NCI-H446 (cell line): ENCODE measurements around the gene CD300LF.
A peak's percentile ranks its signal among the peaks of the same experiment; 100 is the strongest.

ENCODE experiments used
- DNase-seq, 2 experiments: peaks; one replicate each; lab custom pipeline; 2025; lab: John Stamatoyannopoulos, UW

Gene CD300LF

DNA sequence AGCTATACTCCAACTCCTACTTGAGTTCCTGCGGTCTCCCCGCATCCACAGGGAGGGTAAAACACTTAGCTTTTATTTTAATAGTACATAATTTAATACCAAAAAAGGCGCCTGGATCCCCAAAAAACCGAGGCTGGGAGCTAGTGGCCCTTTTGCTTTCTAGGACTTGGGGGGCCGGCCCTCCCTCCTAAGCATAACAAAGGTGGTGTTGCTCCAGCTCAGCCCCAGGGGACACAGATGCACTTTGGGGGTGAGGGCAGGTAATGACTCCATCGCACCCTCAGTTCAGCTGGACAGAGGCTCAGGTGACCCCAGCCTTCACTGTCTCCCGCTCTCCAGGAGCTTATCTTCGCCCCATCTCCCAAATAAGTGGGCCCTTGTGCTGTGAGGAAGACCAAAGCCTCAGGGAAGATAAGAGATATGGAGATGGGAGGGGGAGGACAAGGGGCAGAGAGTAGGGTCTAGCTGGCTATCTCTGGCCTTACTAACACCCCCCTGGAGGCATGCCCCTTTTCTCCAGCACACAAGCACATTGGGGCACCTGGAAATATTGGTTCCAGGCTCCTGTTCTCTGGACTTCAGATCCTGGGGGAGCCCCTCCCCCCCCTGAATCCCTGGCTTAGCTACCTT lies 32.9 kb upstream of the CD300LF start:
- DNase-seq: no peak

DNA sequence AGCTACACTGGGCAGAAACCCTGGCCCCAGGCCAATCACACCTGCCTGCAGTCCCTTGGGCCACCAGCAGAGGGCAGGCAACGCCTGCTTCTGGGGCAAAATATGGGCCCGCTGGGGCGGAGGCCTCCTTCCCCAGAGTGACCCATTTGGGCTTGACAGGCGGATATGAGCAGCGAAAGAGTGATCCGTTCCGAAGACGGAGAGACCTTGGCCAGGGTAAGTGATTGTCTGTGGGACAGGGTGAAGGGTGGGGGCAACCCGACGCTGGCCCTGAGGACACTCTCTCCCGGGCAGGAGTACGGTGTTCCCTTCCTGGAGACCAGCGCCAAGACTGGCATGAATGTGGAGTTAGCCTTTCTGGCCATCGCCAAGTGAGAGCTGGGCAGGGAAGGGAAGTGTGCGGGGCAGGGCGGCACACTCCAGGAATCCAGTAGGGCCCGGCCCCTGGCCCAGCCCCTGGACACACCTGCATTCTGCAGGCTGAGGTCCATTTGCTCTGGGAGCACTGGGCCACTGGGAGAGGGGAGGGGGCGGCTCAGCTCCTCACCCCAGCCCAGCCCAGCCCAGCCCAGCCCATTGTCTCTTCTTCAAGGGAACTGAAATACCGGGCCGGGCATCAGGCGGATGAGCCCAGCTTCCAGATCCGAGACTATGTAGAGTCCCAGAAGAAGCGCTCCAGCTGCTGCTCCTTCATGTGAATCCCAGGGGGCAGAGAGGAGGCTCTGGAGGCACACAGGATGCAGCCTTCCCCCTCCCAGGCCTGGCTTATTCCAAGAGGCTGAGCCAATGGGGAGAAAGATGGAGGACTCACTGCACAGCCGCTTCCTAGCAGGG lies 32.2 kb upstream of the CD300LF start:
- DNase-seq: peak; percentile 49 to 82

DNA sequence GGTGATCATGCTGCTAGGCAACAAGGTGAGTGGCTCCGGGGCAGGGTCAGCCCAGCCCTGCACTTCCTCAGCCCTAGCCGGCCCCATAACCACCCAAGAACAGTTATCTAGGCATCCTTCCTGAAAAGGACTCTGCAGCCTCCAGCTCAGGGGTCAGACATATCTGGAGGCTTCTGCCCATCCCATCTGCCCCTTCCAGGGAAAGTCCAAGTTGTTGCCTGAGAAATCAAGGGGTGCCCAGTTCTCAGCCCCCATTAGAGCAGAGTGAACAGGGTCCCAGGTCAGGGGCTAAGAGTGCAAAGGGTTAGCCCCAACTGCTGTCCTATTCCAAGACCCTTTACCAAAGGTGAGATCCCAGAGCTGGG lies 31.6 kb upstream of the CD300LF start:
- DNase-seq: no peak

DNA sequence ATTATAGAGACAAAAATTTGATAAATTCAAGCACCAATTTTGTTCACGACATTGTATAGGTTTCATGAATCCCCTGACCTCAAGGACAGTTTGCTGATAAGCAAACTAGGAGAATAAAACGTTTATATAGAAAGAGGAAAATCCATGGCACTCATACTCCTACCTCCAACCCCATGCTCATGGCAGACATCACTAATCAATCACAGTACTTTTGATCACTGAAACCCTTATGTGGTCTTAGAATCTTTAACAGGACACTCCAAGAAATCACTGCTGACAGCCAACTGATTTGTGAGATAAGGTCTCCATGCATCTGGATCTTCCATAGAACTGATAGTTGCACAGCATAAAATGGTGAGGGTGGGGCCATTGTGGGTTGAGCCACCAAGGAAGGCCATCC lies 31.0 kb upstream of the CD300LF start:
- no peak for DNase-seq

DNA sequence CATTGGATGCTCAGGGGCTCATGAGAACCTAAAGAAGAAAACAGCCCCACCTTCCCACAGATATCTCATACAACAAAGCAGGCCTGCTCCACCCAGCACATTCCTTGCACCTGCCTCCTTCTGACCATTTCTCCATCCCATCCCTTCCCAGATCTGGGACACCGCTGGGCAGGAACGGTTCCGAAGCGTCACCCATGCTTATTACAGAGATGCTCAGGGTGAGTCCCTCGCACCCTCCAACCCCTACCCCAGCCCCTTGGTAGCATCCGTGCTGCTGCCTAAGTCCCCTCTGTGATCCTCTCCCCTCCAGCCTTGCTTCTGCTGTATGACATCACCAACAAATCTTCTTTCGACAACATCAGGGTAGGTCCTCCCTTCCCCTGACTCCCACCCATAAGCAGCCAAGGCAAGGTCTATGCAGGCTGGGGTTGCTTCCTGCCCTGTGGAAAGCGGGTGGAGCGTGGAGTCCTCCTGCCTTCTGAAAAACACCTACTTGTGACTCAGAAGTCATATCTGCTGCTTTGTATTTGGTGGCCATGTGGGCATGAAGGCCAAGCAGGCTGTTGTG lies 30.3 kb upstream of the CD300LF start:
- no peak for DNase-seq

DNA sequence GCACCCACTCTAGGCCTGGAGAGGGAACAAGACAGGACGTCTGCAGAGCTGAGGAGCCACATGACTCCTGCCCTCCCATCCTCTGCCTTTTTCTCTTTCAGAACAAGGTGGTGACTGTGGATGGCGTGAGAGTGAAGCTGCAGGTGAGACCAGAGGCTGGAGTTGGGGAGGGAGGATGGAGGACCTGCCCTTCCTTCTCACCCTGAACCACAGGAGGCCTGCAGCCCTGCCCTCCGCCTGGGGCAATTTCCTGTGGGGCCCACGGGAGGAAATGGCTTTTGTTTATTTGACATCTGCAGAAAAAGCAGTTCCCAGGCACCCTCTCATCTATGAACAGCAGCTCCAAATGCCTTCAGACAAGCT lies 29.4 kb upstream of the CD300LF start:
- no peak for DNase-seq

DNA sequence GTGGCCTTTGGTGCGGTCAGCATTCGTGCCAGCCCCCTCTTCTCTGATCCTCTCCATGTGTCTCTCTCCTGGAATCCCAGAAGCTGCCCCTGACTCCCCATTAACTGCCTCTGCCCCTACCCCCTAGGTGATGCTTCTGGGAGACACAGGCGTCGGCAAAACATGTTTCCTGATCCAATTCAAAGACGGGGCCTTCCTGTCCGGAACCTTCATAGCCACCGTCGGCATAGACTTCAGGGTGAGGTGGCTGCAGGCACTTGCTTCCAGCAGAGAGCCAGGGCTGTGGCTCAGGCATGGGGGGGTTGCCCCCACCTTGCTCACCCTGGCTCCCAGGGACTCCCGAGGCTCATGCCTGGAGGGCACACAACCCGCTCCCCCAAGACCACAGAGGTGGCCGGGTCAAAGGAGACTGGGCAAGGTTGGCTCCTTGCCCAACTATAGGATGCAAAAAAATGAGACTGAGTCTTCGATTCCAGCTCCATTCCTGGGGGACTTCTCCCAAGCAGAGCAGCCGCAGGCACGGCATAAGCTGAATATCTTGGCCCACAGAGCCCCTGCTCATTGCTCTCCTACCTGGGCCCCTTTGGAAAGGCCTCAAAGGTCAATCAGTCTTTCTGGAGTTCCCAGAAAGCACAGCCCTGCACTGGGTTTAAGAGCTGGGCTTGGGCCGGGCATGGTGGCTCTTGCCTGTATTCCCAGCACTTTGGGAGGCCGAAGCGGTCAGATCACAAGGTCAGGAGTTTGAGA lies 28.1 kb upstream of the CD300LF start:
- no peak for DNase-seq

DNA sequence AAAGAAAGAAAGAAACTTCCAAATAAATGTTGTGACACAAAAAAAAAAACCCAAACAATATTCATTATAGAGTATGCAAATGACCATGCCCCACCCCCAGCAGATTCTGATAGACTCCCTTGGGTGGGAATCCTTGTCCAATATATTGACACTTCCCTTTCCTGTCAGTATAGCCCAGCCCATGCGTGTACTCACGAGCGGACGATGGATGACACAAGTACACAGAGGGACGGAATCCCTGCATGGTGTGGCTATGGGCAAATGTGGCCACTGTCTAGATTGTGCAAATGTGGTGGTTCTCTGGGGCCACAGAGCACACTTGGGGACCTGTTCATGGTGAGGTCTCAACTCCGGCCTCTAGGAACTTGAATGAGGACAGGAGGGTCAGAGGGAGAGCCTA lies 27.4 kb upstream of the CD300LF start:
- DNase-seq: no peak

DNA sequence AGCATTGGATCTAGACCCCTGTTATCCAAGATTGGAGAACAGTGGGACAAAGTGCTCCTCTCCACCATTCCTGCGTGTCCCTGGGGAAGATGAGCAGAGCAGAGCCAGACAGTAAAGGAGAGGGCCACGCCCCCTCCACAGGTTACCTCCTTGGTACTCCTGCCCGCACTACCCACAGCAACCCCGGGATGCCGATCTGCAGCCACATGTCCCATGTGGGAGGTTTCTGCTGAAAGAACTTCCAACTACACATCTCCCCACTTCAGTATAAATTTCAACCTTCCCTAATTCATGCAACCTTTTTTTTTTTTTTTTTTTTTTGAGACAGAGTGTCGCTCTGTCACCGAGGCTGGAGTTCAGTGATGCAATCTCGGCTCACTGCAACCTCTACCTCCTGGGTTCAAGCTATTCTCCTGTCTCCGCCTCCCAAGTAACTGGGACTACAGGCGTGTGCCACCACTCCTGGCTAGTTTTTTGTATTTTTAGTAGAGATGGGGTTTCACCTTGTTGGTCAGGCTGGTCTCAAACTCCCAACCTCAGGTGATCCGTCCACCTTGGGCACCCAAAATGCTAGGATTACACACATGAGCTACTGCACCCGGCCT lies 26.6 kb upstream of the CD300LF start:
- DNase-seq: no peak

DNA sequence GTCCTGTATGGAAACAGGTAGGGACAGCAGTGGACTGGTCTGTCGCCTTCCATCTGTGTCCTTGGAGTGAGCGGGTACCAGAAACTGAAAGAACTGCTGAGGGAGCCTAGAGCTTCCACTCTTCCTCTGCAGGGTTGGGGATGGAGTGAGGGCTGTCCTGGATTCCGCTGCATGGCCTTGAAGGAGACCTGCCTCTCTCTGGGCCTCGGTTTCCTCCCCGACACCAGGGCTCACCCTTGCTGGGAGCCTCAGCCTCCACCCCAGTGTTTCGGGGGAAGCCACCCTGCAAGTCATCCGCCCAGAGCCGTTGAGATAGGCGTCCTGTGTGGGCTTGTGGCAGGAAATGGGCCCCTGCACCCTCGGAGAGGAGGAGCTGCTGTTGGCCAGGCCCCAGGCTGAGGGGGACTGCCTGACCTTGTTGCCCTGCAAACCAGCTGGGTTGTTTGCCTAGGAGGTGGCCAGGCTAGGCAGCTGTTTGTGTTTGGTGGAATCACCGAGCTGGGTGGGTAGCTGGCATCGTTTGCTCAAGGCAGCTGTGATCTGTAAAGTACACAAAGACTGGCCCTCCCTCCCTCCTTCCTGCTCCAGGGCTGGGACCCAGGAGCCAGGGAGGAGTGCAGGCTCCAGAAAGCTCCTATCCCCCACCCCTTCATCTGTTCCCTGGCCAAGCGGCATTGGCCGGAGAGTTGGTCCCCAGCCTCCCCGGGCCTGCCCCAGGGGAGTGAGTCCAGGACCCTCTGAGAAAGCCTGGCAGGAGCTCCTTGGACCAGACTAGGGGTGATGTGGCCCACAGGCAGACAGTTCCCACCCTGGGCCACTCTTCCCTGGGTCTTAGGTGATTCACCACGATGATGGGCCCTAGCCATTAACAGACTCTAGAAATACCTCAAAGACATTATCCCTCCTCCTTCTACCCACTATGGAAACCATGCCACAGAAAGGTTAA lies 25.6 kb upstream of the CD300LF start:
- DNase-seq: no peak

DNA sequence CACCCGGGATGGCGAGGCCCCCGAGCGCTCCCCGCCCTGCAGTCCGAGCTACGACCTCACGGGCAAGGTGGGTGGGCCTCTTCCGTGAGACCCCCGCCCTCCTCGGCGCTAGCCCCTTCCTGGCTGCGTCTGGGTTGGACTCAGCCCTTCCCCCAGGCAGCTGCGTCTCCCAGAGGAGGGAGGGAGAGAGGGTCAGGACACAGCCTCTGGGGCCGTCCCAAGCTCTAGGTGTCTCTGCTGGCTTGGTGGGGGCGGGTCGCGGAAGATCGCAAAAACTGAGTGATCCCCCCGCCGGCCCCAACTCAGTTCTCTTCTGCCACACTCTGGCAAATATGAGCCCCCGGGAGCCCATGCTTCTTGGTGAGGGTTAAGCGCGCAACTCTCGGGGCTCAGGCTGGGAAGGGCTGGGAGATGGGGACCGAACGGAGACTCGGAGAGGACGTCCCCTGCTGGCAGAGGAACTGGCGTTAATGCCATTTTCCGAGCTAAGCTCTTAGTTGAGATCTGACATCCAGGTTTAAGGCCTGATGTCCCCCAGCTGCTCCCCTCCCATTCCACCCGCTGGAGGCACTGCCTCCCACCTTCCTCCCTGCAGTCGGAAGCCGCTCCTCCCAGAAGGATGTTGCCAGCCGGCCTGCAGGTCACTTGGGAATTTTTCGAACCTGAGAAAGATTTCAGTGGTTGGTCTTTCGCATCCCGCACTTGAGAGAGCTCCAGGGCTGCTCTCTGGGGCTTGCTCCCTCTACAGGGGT lies 24.8 kb upstream of the CD300LF start:
- no peak for DNase-seq

DNA sequence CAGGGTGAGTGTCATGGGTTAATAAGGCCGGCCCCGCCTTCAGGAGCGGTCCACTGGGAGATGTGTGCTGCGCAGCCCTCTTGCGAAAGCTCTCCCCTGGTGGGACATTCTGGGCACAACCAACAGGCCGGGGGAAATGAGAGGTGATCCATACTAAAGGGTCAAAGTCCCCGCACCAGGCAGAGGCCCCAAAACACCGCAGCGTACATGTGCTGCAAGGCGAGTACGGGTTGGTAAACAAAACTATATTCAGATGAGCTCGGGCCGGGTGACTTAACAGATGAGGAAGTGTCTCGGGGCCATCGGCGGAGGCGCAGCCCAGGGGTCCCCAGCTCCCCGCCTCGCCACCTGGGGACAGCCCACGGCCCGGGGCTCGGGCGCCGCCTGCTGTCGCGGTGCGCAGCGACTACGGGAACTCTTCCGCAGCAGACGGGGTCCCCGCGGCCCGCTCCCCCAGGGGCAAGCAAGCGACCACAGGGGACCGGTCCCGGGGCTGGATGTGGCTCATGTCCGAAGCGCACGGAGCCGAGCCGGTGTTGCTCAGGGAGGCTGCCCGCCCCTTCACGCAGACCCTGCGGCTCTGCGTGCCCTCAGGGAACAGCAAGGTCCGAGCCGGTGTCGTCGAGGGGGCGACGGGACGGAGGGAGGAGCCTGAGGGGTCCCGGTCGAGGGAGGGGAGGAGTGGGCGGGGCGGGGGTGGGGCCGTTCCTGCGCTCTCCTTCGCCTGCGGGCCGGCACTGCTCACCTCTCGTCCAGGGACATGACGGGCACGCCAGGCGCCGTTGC lies 24.0 kb upstream of the CD300LF start, which contains the start of gene RAB37:
TSS of gene RAB37 (plus strand) at position 744 of the 786 bp plus-strand sequence. CDS start at position 761, 17 bp downstream.
- DNase-seq: no peak

DNA sequence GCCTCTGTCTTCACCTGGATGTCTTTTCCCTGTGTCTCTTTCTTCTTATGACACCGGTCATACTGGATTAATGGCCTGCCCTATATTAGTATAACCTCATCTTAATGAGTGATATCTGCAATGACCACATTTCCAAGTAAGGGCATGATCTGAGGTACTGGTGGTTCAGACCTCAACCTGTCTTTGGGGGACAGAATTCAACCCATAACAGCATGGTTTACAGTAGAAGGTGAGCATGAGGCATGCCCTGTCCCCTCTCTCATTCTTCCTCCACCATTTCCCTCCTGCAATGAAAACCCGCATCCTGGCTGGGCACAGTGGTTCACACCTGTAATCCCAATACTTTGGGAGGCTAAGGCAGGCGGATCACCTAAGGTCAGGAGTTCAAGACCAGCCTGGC lies 21.5 kb upstream of the CD300LF start:
- DNase-seq: no peak

DNA sequence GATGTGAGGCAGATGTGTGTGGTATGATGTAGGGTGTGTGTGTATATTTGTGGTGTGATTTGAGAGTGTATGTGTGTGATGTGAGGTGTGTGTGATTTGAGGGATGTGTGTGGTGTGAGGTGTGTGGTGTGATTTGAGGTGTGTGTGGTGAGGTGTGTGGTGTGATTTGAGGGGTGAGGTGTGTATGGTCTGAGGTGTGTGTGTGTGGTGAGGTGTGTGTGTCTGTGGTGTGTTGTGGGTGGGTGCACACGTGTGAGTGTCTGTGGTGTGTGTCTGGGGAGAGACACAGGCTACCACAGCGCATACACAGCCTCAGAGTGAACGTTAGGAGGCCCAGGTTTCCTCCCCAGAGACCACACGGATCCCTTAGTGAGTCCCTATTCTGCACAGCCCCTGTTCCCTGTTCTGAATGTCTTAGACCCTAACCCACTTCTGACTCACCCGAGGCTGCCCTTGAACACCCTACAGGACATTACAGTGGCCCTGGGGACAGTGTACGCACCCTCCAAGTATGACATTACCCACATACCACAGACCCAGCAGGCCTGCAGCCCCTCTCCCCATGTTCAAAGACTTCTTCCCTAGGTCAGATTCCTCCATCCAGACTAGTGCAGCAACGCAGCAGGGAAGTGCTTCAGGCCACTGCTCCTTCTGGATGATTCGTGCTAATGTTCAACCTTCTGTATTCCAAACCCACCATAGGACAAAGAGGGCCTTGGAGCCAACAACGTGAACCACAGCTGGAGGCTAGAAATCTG lies 20.8 kb upstream of the CD300LF start:
- DNase-seq: no peak

DNA sequence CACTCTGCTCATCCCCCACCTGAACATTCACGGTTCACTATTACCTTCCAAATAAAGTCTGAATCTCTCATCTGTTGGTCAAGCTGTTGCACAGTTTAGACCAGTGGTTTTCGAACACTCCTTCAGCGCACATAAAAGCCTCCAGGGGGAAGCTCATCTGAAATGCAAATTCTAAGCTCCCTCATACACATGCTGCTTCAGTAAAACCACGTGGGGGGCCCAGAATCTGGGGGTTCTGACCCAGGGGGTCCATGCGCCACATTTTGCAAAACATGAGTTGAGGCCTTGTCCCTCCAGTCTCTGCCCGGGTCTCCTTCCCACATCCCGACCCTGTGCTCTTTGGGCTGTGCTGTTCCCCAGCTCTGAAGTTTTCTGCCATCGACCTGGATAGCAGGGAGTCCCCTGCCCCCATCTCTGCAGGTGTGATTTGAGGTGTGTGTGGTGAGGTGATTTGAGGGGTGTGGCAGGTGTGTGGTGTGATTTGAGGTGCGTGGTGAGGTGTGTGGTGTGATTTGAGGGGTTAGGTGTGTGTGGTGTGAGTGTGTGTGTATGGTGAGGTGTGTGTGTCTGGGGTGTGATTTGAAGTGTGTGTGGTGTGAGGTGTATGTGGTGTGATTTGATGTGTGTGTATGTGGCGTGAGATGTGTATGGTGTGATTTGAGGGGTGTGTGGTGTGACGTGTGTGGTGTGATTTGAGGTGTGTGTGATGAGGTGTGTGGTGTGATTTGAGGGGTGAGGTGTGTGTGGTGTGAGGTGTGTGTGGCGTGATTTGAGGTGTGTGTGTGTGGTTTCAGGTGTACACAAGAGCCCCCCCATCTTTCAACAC lies 19.5 kb upstream of the CD300LF start:
- no peak for DNase-seq

DNA sequence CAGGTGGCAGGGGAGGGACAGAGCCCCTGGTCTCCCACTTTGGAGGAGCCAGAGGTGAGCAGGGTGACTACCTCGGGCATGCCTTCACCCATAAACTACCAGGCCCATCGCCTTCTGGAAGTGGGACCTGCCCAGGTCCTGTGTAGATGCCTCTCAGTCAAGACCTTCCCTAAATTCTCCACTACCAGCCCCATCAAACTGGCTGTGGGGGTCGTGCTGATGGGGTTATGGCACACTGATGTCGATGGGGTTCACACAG lies 18.6 kb upstream of the CD300LF start:
- no peak for DNase-seq

DNA sequence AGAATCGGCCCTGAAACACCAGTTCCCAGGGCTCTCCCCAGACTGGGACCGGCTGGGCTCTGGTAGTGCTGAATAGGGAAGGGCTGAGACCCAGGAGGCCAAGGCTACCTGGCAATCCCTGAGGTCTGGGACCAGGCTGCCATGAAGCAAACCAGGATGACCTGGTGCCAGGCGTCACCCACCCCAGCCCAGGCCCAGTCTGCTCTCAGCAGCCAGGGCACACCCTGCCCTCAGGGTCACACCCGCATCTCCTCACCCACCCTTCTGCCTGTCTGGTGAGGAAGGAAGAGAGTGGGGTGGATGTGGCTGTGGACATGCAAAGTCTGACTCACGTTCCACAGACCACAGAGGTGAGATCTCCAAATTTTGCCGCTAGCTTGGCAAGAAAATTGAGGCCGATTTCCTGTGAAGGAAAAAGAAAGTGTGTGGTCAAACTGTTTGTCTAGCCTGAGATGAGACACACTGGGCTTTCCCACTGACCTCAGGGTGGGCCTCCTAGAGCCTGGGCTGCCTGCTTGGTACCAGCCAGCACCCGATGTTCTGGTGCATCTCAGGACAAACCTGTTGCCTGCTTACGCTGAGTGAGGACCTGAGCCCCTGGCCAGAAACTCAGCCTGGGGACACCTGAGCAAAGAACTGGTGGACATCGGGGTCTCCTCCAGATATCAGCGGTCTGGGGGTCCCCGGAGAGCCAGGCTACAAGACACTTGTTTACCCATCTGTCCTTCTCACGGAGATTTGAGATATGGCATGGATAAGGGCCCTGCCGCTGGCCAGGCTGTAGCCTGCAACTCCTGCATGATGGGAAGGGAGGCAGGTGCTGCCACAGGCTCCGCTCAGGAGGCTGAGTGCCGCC lies 18.0 kb upstream of the CD300LF start:
- DNase-seq: no peak
